GM13976 (cell line): Measurements from ENCODE around the gene ANKRD44.
"Not testable (repeated sequence)": the region's sequence is repeated elsewhere in the genome, so short reads cannot be mapped to it uniquely, and the experiment has no call there.

ENCODE experiments used
- DNase-seq: peaks from one replicate; pipeline ENCODE4 v3.0.0; 2012; ENCODE audit warnings: low spot score
- CTCF ChIP-seq: IDR thresholded peaks from 2 replicates; pipeline ENCODE4 v1.5.1; 2012; ENCODE audit warnings: borderline replicate concordance, mild to moderate bottlenecking; ENCODE audit not compliant: insufficient read depth; ENCODE audit errors: extremely low read depth, missing control alignments, control extremely low read depth
- in situ Hi-C: fragments of 300-500 bp; cut with MboI; formaldehyde crosslinking; loops from one replicate; pipeline ENCODE4 v1.12.0; 2022; ENCODE audit warnings: low sequenced_read_pairs, mixed read lengths, inconsistent platforms; ENCODE audit not compliant: unreplicated experiment

ANKRD44 gene

GRCh38 chr2:197072533-197072932 is 238.0 kb downstream of the ANKRD44 start:
- no peak for DNase-seq
- no peak for TF ChIP-seq CTCF
- in situ Hi-C loops = no loop called here

GRCh38 chr2:197071790-197072436 is 238.7 kb downstream of the ANKRD44 start:
- TF ChIP-seq CTCF = no peak
- no peak for DNase-seq
- in situ Hi-C loops = no loop called here

GRCh38 chr2:197071213-197071612 is 239.4 kb downstream of the ANKRD44 start:
- no peak for DNase-seq
- in situ Hi-C loops = no loop called here

GRCh38 chr2:197069958-197070357 is 240.6 kb downstream of the ANKRD44 start:
- in situ Hi-C loops = no loop called here
- no peak for DNase-seq
- TF ChIP-seq CTCF = no peak

More at GRCh38 chr2:197071213-197071612, 239.4 kb downstream of the ANKRD44 start:
- TF ChIP-seq CTCF = no peak

GRCh38 chr2:197062574-197062973 is 248.0 kb downstream of the ANKRD44 start:
- in situ Hi-C loops, DNase-seq: not testable (repeated sequence)

- in situ Hi-C loops = no loop called here
- TF ChIP-seq CTCF = no peak
- DNase-seq = no peak
Observed at GRCh38 chr2:197059477-197059876, 251.1 kb downstream of the ANKRD44 start.

- in situ Hi-C loops = no loop called here
- no peak for TF ChIP-seq CTCF
- no peak for DNase-seq
Observed at GRCh38 chr2:197058777-197059300, 251.7 kb downstream of the ANKRD44 start.
